ENCODE measurements around the gene CYP3A4.

The CYP3A4 gene

GRCh38 chr7:99720800-99721595 lies 63.0 kb downstream of the CYP3A4 start:
- no peak for DNase-seq

GRCh38 chr7:99719996-99720769 lies 63.8 kb downstream of the CYP3A4 start:
- no peak for DNase-seq

GRCh38 chr7:99713995-99714570 lies 69.9 kb downstream of the CYP3A4 start:
- no peak for DNase-seq

GRCh38 chr7:99709838-99710578 lies 74.0 kb downstream of the CYP3A4 start:
- DNase-seq, result no peak

GRCh38 chr7:99709260-99709659 lies 74.7 kb downstream of the CYP3A4 start:
- DNase-seq, result no peak

- no peak for DNase-seq
Observed at GRCh38 chr7:99707096-99707495, 76.9 kb downstream of the CYP3A4 start.
